ENCODE results near the gene EIF2B4.
A peak's percentile ranks its signal among the peaks of the same experiment; 100 is the strongest.

The EIF2B4 gene

GRCh38 chr2:27409321-27410073 is 39.4 kb upstream of the EIF2B4 start, which contains the start of gene PPM1G (continued):
- TF ChIP-seq ZNF274 (IDR thresholded peaks at IDR 0.05; ENCODE audit: low read length) (no peak), ZNF274 (tag by site-specific recombination; IDR thresholded peaks at IDR 0.05; ENCODE audit: borderline replicate concordance) (no peak), ZBTB44 (tag by site-specific recombination; IDR thresholded peaks at IDR 0.05) (no peak), BCL11A (tag by site-specific recombination; IDR thresholded peaks at IDR 0.05; ENCODE audit: low read depth) (no peak), ZFP41 (tag by site-specific recombination; IDR thresholded peaks at IDR 0.05; ENCODE audit: borderline replicate concordance) (no peak), ZNF311 (tag by site-specific recombination; IDR thresholded peaks at IDR 0.05; ENCODE audit: borderline replicate concordance) (no peak), ZBTB6 (tag by site-specific recombination; IDR thresholded peaks at IDR 0.05) (no peak), ZNF544 (tag by site-specific recombination; IDR thresholded peaks at IDR 0.05) (no peak), ZNF626 (tag by site-specific recombination; IDR thresholded peaks at IDR 0.05) (no peak), RBAK (tag by site-specific recombination; IDR thresholded peaks at IDR 0.05) (no peak), ZNF624 (tag by site-specific recombination; IDR thresholded peaks at IDR 0.05) (no peak), ZNF670 (tag by site-specific recombination; IDR thresholded peaks at IDR 0.05; ENCODE audit: low read depth) (no peak), ZNF514 (tag by site-specific recombination; IDR thresholded peaks at IDR 0.05) (no peak), BCL11B (tag by site-specific recombination; IDR thresholded peaks at IDR 0.05; ENCODE audit: low read depth) (no peak), ZNF571 (tag by site-specific recombination; IDR thresholded peaks at IDR 0.05) (no peak), ZNF837 (tag by site-specific recombination; IDR thresholded peaks at IDR 0.05) (no peak), ZNF423 (tag by site-specific recombination; IDR thresholded peaks at IDR 0.05) (no peak), ZNF677 (tag by site-specific recombination; IDR thresholded peaks at IDR 0.05) (no peak), ZBTB20 (tag by site-specific recombination; IDR thresholded peaks at IDR 0.05) (no peak), ZBTB26 (tag by site-specific recombination; optimal IDR thresholded peaks at IDR 0.05) (peak; percentile 84), KLF16 (tag by site-specific recombination; IDR thresholded peaks at IDR 0.05) (peak; percentile 91), HIC1 (tag by site-specific recombination; IDR thresholded peaks at IDR 0.05) (no peak), ZXDB (tag by site-specific recombination; IDR thresholded peaks at IDR 0.05) (peak; percentile 33; the same call in 1 of the 2 replicates), KLF7 (tag by site-specific recombination; IDR thresholded peaks at IDR 0.05; ENCODE audit: borderline replicate concordance) (no peak), ZNF548 (tag by site-specific recombination; IDR thresholded peaks at IDR 0.05) (no peak), ZNF785 (tag by site-specific recombination; IDR thresholded peaks at IDR 0.05) (no peak), MYNN (tag by site-specific recombination; IDR thresholded peaks at IDR 0.05; ENCODE audit: borderline replicate concordance) (no peak), GLI4 (tag by site-specific recombination; IDR thresholded peaks at IDR 0.05) (no peak), ZNF701 (tag by site-specific recombination; IDR thresholded peaks at IDR 0.05) (no peak), GLI2 (tag by site-specific recombination; IDR thresholded peaks at IDR 0.05; ENCODE audit: borderline replicate concordance, low read depth) (no peak), ZSCAN23 (tag by site-specific recombination; IDR thresholded peaks at IDR 0.05) (no peak), ZNF549 (tag by site-specific recombination; IDR thresholded peaks at IDR 0.05) (no peak), ZBTB10 (tag by site-specific recombination; IDR thresholded peaks at IDR 0.05) (no peak)

Data from HEK293 (cell line).